Heart left ventricle (tissue), 16 donors: ENCODE measurements around the gene ALK. TPM values are rescaled to one million over a fixed set of nuclear protein-coding genes. Genes with fewer than 3 reads are reported as not detected.

ENCODE experiments used
- ATAC-seq, 4 donors: fragments of 200-7000 bp; cut with Tn5 transposase; one replicate each; pipeline ENCODE4 v1.9.1; 2020 to 2022; ENCODE audit warnings: moderate library complexity in 4 of 4, mild to moderate bottlenecking in 3 of 4, moderate number of reproducible peaks in 1 of 4
- DNase-seq, 5 donors: peaks; one replicate each; pipeline ENCODE4 v3.0.0-alpha.2; 2020
- H3K27ac ChIP-seq, 12 donors: fragments of 200-600 bp; sonication (generic) in 4 of 12; one replicate each; pipeline versions ENCODE4 v1.5.0 to v1.8.0; 2016 to 2022; ENCODE audit warnings: mild to moderate bottlenecking in 2 of 12
- H3K27me3 ChIP-seq, 9 donors: fragments of 200-600 bp; sonication (generic) in 2 of 9; one replicate each; pipeline versions ENCODE4 v1.5.1 to v1.8.0; 2016 to 2022; ENCODE audit warnings: mild to moderate bottlenecking in 3 of 9
- H3K36me3 ChIP-seq, 9 donors: fragments of 200-600 bp; sonication (generic) in 2 of 9; one replicate each; pipeline versions ENCODE4 v1.5.0 to v1.8.0; 2018 to 2022; ENCODE audit warnings: mild to moderate bottlenecking in 2 of 9
- H3K4me1 ChIP-seq, 12 donors: fragments of 200-600 bp; sonication (generic) in 4 of 12; one replicate each; pipeline versions ENCODE4 v1.5.0 to v1.8.0; 2016 to 2022; ENCODE audit warnings: mild to moderate bottlenecking in 3 of 12
- H3K4me3 ChIP-seq, 12 donors: fragments of 200-600 bp; sonication (generic) in 4 of 12; one replicate each; pipeline versions ENCODE4 v1.5.0 to v1.8.0; 2017 to 2022; ENCODE audit warnings: mild to moderate bottlenecking in 9 of 12, moderate library complexity in 4 of 12
- H3K9me3 ChIP-seq, 12 donors: fragments of 200-600 bp; sonication (generic) in 4 of 12; one replicate each; pipeline versions ENCODE4 v1.5.0 to v1.8.0; 2016 to 2022; ENCODE audit warnings: mild to moderate bottlenecking in 1 of 12
- POLR2A ChIP-seq, 2 donors: fragments of 450-650 bp; IDR thresholded peaks; one replicate each; pipeline ENCODE4 v1.6.1; 2017; ENCODE audit warnings: antibody characterized with exemption in 2 of 2, mild to moderate bottlenecking in 2 of 2, moderate library complexity in 2 of 2
- WGBS, 4 donors: extraction: QIAGEN DNeasy Blood & Tissue Kit in 2 of 4; methylation state at CpG; one replicate each; pipeline versions ENCODE4 v1.1.5 to v1.1.7; 2013 to 2018; 5-methylcytosine and 5-hydroxymethylcytosine counted together
- intact Hi-C, 10 donors: fragments of 100-400 bp; cut with DNase I; formaldehyde crosslinking; loops; one replicate each; pipeline versions ENCODE4 v1.11.1 to v1.14.2; 2022
- polyA plus RNA-seq, 2 donors: library from polyadenylated mRNA; stranded (reverse); fragments of 200-250 nt; gene quantifications; one replicate each; pipeline ENCODE4 v1.2.3, GENCODE V29; 2013
- total RNA-seq, 9 donors: library from RNA; depleted of rRNA in 2 of 9; stranded (reverse); fragments of >200 nt in 2 of 9; fragmentation: NEBNext Ultra II Directional in 3 of 9; extraction: Animal tissue kit (Norgen Biotek cat#: 25700) in 3 of 9; gene quantifications; one replicate each; pipeline versions ENCODE4 v1.1.0 to v1.2.4, GENCODE V29; 2016 to 2023
- TF ChIP-seq, protein P1 (sequence below), 12 donors: fragments of 200-600 bp; sonication (generic) in 4 of 12; IDR thresholded peaks; one replicate each; pipeline versions ENCODE4 v1.5.0 to v1.8.0; 2018 to 2022; ENCODE audit warnings: antibody characterized with exemption in 12 of 12, mild to moderate bottlenecking in 5 of 12
- donor health status: ischemic (EF 13 %, LVEDD 7.1; RV severe dilation, severe dysfunction).
- donor health status: healthy with polysubstance abuse.
- donor health status: DM: no; HTN: yes; CAD: no.
- donor health status: DM: no; HTN: no; CAD: no.
- donor health status: ischemic (EF 25% LVEDD 6.9; RV normal size, moderate dysfunction).
- donor health status: ischemic (EF 25% LVEDD 5.7; RV mildly dilated, moderate dysfunction).
- donor health status: healthy.
- donor health status: DM: yes; HTN: yes; CAD: no.
- donor health status: ischemic (EF 35%, LVEDD 5.7; RV mildly dilated, moderate dysfunction).
- donor health status: nonischemic (EF 11% LVEDD 7.7; RV severe dilation, severe dysfunction).
- donor health status: DM: yes; HTN: yes; CAD: no.
- donor health status: PGD.
- donor health status: ischemic (EF 29% LVEDD 5.4; RV normal size, mild dysfunction).
- donor health status: nonischemic (EF 23%, LVEDD 6.1; RV moderate dilation, normal function).

Gene ALK
- total and polyA plus RNA-seq, 11 donors, result 0.05 to 0.50 (median 0.13) TPM; not detected in 5

DNA sequence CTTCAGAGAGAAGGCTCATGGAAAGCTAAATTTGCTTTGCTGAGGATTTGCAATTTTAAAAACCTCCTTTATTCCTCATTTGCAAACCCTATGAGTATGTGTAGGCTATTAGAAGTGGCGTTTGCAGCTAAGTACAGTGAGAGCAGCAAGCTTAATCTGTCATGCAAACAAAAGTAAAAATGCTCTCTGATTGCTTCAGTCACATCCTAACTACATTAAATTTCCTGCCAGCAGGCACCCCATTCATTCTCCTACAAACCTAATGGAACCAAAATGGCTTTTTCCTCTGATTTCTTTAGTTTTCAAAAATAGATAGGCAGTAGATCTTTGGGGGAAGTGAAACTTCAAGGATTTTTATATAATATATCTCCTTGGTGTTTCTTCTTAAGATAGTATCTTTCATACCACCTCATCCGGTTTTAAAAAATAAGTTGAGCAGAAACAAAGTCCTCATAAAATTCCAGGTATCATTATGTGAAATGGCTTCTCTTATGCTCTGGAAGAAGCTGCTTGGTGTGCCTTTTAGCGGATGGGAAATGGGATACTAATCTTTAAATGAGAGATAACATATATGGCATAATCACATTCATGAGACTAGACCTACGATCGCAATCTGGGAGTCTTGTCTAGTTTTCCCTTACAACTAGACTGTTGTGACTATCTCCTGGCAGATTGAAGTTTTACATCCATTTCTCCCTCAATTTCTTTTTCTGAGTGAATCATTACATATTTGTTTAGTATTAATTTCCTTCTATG is 757.1 kb downstream of the ALK start:
- no peak for TF ChIP-seq POLR2A (IDR thresholded peaks at IDR 0.05)
- TF ChIP-seq, protein P1, sequence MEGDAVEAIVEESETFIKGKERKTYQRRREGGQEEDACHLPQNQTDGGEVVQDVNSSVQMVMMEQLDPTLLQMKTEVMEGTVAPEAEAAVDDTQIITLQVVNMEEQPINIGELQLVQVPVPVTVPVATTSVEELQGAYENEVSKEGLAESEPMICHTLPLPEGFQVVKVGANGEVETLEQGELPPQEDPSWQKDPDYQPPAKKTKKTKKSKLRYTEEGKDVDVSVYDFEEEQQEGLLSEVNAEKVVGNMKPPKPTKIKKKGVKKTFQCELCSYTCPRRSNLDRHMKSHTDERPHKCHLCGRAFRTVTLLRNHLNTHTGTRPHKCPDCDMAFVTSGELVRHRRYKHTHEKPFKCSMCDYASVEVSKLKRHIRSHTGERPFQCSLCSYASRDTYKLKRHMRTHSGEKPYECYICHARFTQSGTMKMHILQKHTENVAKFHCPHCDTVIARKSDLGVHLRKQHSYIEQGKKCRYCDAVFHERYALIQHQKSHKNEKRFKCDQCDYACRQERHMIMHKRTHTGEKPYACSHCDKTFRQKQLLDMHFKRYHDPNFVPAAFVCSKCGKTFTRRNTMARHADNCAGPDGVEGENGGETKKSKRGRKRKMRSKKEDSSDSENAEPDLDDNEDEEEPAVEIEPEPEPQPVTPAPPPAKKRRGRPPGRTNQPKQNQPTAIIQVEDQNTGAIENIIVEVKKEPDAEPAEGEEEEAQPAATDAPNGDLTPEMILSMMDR (IDR thresholded peaks at IDR 0.05), result no peak
- H3K36me3 ChIP-seq, result peaks cover 0 to 85% (median 33%) of the 10 kb centered on the region in 9 donors

DNA sequence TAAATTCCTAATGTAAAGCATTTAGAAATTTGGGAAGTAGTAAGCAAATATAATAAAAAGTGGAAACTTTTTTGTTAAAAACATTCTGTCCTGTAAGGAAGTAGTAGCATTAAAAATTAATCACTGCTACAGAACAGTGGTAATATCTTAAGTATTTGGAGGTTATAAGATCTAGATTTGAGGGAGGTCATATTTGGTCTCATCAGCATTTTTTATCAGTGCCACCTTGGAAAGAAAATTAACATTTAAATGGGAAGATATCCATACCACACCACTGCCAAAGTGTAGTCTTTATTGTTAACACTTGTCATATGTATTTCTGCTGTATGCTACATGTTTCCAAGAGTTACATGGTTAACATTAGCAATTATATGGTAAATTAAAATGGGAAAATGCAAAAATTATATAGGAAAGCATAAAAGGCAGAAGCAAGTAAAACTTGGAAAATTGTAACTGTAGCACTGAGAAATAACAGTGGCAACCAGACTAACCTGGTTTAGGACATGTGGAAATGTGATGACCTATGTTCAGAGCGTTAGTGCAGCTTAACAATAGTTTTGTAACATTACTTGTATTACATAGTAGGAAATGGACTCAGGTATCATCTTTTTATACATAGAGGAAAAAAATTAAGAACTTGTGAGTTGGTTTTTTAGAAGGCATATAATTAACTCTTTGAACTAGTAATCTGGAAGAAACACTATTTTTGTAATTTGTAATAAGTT is 759.0 kb downstream of the ALK start:
- no peaks in the 10 kb centered on the region for H3K27me3 ChIP-seq
- no peak overlapping the region for H3K27ac ChIP-seq
- peaks cover 0 to 86% (median 37%) of the 10 kb centered on the region in 9 donors for H3K36me3 ChIP-seq
- no peak for TF ChIP-seq POLR2A (IDR thresholded peaks at IDR 0.05)
- TF ChIP-seq, protein P1 (IDR thresholded peaks at IDR 0.05), result no peak
- WGBS, 4 donors, result 75 to 88% (median 80%) methylated on average over 1 of the region's 1 CpG
- no peak for DNase-seq
- intact Hi-C loops, result no loop called here
- H3K9me3 ChIP-seq, result no peaks in the 10 kb centered on the region
- H3K4me3 ChIP-seq, result no peak overlapping the region
- H3K4me1 ChIP-seq, result no peaks in the 10 kb centered on the region
- ATAC-seq, result no peak

More for the DNA sequence above, 757.1 kb downstream of the ALK start:
- H3K27me3 ChIP-seq, result no peaks in the 10 kb centered on the region
- no peak overlapping the region for H3K27ac ChIP-seq
- H3K9me3 ChIP-seq, result no peaks in the 10 kb centered on the region
- no peak overlapping the region for H3K4me3 ChIP-seq
- no peaks in the 10 kb centered on the region for H3K4me1 ChIP-seq
- 84 to 87% (median 85%) methylated on average over 5 of the region's 5 CpGs for WGBS, 4 donors
- intact Hi-C loops, result no loop called here
- ATAC-seq (no peak), DNase-seq (no peak)

DNA sequence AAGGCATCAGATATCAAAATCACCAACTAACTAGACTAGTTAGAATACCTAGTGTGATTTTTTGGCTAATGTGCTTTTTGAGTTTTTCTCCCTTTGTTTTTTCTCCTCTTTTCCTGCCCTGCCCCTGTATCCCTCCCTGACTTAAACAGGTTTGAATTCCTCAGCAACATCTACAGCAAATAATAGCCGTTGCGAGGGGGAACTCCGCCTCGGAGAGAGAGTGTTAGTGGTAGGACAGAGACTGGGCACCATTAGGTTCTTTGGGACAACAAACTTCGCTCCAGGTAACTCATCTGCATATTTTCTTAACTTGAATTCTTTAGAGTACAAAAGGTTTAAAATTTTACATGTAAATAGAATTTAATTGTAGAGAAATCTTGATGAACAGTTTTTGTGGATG is 761.2 kb downstream of the ALK start:
- Histone ChIP-seq H3K36me3 (peaks cover 0 to 92% (median 50%) of the 10 kb centered on the region in 9 donors), H3K4me1 (no peaks in the 10 kb centered on the region), H3K27ac (no peak overlapping the region), H3K27me3 (no peaks in the 10 kb centered on the region), H3K9me3 (no peaks in the 10 kb centered on the region), H3K4me3 (no peak overlapping the region)
- WGBS, 4 donors, result 89 to 92% (median 89%) methylated on average over 5 of the region's 5 CpGs
- ATAC-seq (no peak), DNase-seq (no peak)
- intact Hi-C loops, result no loop called here
- TF ChIP-seq, protein P1 (IDR thresholded peaks at IDR 0.05), result no peak
- no peak for TF ChIP-seq POLR2A (IDR thresholded peaks at IDR 0.05)

DNA sequence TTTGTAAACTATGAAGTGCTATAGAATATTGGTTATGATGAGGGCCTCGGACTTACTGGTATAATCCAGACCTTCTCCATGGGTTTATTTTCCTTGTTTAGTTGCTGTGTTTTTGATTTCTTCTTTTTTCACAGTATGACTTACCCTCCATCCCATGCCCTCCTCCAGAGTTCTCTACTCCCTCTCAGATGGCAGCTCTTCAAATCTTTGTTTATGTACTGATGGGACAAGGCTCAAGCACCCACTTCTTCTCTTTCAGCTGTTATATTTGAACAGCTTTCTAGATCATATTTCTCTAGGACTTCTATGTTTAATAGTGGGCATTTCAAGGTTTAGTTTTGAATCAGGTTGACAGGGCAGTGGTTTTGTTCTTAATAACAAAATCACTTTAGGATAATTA is 762.3 kb downstream of the ALK start:
- H3K36me3 ChIP-seq, result peaks cover 0 to 93% (median 60%) of the 10 kb centered on the region in 9 donors
- no peak for DNase-seq
- TF ChIP-seq POLR2A (IDR thresholded peaks at IDR 0.05), result no peak
- TF ChIP-seq, protein P1 (IDR thresholded peaks at IDR 0.05), result no peak
- no peak for ATAC-seq
- H3K4me1 ChIP-seq, result no peaks in the 10 kb centered on the region
- intact Hi-C loops, result no loop called here
- no peak overlapping the region for H3K4me3 ChIP-seq
- no peak overlapping the region for H3K27ac ChIP-seq
- H3K27me3 ChIP-seq, result no peaks in the 10 kb centered on the region
- WGBS, 4 donors, result 2 to 88% (median 49%) methylated on average over 1 of the region's 1 CpG
- H3K9me3 ChIP-seq, result no peaks in the 10 kb centered on the region
